DMS79 (cell line): Measurements from ENCODE around the gene DNAJC12.
"Not testable (repeated sequence)": the region's sequence is repeated elsewhere in the genome, so short reads cannot be mapped to it uniquely, and the experiment has no call there.

Experiments
- DNase-seq: peaks from one replicate; lab custom pipeline; 2025; lab: John Stamatoyannopoulos, UW

The DNAJC12 gene

GRCh38 chr10:67839951-67840350, 2.0 kb upstream of the DNAJC12 start:
- DNase-seq = no peak

GRCh38 chr10:67839511-67839910, 1.5 kb upstream of the DNAJC12 start:
- not testable (repeated sequence) for DNase-seq

DNA sequence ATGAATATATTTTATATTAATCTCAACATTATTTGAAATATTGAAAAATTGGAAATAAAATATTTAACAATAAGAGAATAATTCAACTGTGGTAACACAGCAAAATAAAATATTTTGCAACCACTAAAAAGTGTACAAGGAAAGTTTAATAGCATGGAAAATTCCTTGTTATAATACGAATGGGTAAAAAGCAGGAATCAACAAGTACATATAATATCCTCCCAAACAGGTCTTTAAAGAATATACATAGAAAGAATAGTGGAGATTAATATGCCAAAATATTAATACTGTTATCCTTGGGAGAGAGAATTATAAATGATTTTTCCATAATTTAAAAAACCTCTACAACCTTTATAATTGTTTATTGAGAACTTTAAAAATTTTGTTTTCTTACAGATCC, 1.0 kb downstream of the DNAJC12 start:
- no peak for DNase-seq

DNA sequence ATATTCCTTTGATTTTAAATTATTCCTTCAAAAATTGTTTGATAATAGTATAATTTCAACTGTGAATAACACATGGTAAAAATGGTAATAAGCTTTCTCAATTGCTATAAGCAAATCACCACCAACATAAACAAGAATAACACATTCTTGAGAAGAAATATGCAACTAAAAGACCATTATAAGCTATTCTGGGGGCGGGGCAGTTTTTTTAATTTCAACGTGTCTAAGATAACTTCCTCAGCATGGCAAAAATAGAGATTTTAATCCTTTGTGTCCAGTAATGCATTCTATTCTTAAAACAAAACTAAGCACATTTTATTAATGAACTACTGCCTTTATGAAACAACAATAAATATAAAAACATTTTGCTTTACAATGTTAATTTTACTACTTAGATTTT, 1.5 kb downstream of the DNAJC12 start:
- no peak for DNase-seq

DNA sequence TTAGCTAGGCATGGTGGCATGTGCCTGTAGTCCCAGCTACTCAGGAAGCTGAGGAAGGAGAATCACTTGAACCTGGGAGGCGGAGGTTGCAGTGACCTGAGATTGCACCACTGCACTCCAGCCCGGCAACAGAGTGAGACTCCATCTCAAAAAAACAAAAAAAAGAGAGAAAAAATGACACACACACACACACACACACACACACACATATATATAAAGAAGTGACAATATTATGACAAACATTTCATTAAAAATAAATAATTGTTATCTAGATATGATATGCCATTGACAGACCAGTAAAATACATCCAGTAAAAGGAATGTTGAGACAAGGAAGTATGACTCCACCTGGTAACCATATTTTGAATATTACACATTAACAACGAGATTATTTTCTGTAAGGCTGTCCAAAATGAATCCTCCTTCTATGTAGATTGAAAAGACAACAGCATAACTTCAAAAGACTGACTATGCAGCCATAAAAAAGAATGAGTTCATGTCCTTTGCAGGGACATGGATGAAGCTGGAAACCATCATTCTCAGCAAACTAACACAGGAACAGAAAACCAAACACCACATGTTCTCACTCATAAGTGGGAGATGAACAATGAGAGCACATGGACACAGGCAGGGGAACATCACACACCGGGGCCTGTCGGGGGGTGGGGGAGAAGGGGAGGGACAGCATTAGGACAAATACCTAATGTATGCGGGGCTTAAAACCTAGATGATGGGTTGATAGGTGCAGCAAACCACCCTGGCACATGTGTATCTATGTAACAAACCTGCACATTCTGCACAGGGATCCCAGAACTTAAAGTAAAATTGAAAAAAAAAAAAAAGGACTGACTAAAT, 2.2 kb downstream of the DNAJC12 start:
- not testable (repeated sequence) for DNase-seq

GRCh38 chr10:67834375-67834774, 3.6 kb downstream of the DNAJC12 start:
- no peak for DNase-seq

DNA sequence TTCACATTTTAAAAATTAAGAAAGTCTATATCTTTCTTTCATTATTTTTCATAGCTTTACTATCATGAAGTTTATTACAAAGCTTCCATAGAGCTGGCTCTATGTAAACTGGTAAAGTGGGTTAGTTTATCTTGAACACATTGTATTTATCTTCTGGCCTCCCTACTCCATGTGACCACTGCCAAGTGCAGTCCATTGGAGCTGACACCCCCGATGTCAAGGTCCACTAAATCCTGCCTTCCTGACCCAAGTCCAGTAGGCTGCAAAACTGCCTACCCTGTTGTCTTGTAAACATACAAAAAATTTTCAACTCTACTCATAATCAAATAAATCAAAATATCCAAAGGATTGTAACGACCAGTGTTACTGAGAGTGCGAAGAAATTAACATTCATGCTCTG, 10.2 kb downstream of the DNAJC12 start:
- no peak for DNase-seq

GRCh38 chr10:67819768-67820204, 18.2 kb downstream of the DNAJC12 start:
- DNase-seq = no peak

GRCh38 chr10:67818323-67818722, 19.7 kb downstream of the DNAJC12 start:
- DNase-seq = peak; percentile 48

DNA sequence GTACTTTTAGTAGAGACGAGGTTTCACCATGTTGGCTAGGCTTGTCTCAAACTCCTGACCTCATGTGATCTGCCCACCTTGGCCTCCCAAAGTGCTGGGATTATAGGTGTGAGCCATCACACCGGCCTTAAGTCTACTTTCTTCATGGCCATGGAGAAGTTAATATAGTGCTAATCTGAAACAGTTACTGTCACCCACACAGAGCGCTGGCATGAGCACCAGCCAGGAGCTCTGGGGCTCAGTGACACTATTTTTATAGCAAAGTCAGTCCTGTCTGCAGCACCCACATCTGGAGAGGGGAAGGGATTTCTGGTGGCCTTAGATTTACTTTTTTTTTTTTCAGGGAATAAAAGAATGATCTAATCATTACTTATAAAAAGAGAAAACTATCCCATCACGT, 21.3 kb downstream of the DNAJC12 start:
- DNase-seq = no peak

DNA sequence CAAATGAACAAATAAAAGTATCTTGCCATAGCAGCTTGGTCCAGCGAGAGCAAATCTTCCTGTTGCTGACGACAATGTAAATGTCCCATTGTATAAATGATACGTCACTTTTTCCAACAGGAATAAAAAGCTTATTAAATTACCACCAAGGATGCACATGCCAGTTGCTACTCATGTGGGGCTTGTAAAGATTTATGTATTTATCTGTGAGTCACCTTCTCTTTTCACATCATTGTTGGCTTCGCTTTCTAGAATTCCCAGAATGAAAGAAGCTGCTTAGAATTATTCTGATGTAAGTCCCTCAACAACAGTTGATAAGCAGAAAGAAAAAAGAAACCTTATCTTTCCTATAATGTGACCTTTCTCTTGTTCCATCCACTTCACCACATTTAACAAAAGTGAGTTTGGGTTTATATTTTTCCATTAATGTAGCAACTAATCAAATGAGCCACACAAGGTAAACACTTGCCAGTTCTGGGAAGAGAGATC, 22.4 kb downstream of the DNAJC12 start:
- DNase-seq = peak; percentile 34

DNA sequence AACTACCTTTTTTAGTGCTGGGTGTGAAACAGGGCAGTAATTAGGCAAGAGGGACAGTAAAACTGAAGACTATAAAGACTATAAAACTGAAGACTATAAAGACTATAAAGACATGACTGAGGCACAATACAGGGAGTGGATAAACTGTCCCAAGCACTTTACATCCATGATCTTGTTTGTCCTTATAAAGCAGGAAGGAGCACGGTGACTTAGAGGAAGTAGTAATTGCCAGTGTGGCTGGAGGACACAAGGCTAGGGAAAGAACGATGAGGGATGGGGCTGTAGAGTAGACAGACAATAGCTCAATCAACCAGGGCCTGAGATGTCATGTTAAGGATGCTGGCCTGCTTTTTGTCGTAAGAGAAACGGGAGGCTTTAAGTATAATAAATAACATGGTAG, 26.0 kb downstream of the DNAJC12 start:
- DNase-seq = no peak

DNA sequence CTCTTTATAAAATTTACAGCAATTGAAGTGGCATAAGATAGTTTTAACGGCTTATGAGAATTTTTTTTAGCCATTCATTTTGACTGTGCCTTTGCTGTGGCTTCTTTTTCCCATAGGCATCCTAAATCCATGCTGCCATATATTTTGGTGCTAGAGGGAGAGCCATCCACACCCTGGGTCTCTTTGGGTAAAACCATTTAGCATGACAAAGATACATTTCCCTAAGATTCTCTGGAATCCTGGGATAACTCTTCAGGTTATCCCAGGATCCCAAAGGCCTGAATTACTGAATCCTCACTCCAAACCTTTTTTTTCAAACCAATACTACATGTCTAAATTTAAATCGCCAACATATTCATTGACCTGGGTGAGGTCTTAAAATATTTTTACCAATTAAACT, 28.9 kb downstream of the DNAJC12 start:
- DNase-seq = no peak

DNA sequence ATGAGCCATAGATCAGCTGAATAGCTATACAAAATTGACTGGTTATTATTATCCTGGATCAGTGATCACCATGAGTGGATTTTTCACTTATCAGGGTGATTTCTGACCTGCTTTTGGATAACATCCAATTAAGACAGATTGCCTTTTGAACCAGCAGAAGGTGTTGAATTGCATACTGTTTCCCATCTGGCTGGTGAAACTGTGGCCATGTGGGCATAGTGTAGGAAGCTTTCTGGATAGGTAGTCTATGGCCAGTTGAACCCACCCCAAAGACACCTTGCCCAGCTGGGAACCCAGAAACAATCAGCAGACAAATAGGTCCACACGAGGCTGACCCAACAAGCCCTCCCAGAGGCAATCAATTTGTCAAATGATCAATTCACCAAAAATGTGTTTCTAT, 29.3 kb downstream of the DNAJC12 start:
- DNase-seq = no peak

DNA sequence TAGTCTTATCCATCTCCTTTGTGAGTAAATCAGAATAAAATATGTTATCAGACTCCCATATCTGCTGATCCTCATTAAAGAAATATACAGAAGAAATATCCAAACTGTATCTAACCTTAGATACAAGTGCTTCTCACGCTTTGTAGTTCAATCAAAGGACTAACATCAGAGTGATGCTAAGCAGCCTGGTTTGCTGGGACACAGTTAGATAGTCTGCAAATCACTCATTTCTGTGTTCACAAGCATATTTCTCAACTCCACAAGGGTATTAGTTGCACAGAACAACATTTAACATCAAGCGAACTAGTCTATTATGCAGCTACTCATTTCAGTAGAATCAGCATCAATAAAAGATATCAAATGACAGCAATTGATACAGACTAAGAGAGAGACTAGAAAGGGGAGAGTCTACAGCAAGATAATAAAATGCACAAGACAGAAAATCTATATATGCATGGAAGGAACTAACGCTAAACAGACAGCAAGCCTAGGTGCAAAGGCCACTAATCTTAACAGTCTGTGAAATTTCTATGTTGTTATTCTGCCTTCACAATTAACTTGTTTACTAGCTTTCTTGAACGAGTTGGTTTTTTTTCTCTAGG, 30.0 kb downstream of the DNAJC12 start:
- no peak for DNase-seq

DNA sequence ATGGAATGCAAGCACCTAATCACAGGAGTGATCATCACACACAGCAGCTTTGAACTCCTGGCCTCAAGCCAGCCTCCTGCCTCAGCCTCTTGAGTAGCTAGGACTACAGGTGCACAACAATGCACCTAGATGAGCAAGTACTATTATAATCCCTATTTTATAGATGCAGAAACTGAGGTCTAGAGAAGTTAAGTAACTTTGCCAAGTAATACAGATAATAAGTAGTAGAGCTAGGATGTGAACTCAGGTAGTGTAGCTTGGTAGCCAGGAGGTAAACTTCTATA, 33.7 kb downstream of the DNAJC12 start:
- DNase-seq = no peak

DNA sequence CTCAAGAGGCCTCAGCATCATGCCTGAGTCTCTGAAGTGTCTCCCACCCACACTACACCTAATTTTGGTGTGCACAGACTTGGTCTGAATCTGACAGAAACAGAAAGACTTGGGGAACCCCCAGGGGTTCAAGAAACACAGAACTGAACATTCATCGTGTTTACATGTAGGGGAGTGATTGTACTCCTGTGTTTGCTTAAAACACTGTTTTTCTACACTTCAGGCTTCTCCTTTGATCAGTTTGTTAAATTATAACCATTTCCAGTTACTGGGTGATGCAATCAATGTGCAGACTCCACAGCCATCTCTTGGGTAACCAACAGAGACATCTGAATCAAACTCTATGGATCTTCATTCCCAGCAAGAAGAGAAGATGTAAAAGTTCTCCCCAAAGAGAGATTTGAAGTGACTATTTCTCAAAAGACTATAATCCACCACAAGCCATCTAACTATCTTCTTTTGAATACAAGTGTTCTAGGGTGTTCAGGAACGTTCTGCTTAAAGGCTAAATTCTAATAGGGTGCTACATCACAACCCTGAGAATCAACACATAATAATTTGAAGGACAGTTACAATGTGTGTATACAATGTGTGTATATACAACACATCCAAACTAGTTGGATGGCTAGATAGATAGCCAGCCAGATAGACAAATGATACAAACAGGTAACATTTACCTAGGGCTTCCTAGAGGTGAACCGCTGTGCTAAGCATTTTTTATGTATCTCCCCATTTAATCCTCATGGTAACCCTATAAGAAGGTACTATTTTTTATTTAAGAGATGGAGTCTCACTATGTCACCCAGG, 34.2 kb downstream of the DNAJC12 start:
- no peak for DNase-seq

DNA sequence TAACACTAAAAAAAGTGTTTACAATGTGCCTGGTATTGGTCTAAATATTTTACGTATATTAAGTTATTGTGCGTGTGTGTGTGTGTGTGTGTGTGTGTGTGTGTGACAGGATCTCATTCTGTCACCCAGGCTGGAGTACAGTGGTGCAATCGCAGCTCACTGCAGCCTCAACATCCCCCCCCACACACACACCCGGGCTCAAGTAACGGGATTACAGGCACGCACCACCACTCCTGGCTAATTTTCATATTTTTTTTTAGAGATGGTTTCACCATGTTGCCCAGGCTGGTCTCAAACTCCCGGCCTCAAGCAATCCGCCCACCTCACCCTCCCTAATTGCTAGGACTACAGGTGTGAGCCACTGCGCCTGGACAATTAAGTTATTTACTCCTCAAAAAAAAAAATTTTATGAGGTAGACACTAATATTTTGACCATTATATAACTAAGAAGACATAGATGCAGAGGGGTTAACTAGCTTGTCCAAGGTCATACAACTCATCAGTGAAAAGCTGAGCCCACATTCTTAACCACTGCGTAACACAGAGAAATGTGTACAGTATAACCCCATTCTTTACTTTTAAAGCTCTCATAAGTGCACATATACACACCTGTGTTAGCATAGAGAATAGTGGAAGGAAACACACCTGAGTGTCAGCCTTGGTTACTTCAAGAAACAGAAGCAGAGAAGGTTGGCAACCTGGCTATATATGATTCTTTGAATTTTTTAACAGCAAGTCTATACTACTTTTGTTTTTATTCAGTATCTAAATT, 35.0 kb downstream of the DNAJC12 start:
- no peak for DNase-seq

DNA sequence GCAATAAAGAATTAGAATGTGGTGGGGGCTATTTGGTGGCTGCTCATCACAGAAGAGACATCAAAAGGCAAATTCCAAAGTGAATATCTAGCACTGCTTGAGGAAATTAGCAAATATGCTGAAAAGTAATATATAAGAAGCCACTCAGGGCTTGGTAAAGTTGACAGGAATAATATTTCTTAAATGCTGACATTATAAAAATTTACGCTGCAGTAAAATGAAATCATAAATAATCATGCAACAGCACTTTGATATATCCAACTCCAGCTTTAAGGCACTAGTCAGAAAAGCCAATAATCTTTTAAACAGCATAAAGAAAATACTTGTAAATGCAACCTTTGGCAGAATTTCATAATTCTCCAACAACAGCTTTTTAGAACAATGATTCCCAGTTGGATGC, 36.9 kb downstream of the DNAJC12 start:
- DNase-seq = no peak

GRCh38 chr10:67794909-67795460, 43.0 kb downstream of the DNAJC12 start:
- DNase-seq = no peak

DNA sequence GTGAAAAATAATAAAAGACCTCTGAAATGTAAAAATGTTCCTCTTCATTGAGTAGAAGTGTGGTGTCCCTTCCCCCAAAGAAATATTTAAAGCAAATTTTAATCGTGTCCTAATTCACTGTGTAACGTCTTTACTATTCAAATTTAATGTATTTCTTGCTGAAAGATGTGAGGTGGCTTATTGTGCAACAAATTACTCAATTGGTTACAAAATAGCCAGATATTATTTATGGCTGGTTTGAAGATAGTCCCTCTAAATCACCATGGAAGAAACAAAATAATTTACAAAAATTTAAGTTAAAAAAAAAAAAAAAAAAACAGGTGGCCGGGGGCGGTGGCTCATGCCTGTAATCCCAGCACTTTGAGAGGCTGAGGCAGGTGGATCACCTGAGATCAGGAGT, 43.7 kb downstream of the DNAJC12 start:
- no peak for DNase-seq

GRCh38 chr10:67793313-67793712, 44.7 kb downstream of the DNAJC12 start:
- DNase-seq = no peak
